GM18498 (cell line): ENCODE data around the gene STK39.

ENCODE experiments used
- ATAC-seq: cut with Tn5 transposase; IDR thresholded peaks from one replicate; pipeline ENCODE4 v1.9.1; 2021; ENCODE audit warnings: mild to moderate bottlenecking, moderate library complexity; ENCODE audit not compliant: unreplicated experiment

The STK39 gene

DNA sequence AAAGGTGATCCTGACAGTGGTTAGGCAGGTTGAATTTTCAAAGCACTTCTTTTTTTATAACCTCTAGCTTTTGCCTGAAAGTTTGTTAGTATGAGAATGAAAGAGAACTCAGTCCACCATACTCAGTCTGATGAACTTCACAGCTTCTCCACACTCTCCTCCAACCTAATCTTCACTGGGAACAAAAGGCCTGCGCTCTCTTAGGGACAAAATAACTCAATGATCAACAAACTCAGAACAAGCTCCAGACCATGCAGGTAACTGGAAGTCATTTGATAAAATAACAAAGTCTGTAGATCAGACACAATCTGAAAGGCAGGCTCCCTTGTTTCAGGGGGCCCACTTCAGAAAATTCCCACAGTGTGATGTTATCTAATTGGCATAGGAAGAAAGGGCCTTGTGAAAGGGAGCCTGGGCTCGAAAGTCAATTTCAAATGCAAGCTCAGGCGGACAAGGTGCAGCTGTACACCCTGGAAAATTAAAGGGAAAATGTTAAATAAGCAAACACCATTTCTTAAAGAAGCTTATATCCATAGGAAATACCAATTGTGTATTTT is 142.2 kb downstream of the STK39 start:
- ATAC-seq: no peak

GRCh38 chr2:168097431-168097830 is 150.0 kb downstream of the STK39 start:
- ATAC-seq: no peak

GRCh38 chr2:168096158-168096557 is 151.2 kb downstream of the STK39 start:
- ATAC-seq: no peak

DNA sequence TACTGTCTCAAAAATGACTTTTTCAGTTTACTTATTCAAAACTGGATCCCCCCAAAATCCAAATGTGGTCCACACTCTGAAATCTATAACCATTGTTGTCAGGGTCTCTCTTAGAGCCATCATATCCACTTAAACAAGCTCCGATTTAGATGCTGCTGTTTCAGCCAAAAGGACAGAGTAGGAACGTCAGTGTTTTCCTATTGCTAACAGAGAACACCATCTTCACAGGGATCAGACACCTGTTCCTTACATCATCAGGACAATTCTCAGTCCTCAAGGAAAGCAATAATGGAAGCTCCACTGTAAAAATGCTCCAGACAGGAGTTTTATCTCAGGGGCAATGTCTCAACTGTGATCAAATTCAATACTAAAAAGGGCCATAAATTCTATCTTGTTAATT is 155.4 kb downstream of the STK39 start:
- no peak for ATAC-seq

GRCh38 chr2:168090366-168091135 is 156.8 kb downstream of the STK39 start:
- ATAC-seq: peak; percentile 93

DNA sequence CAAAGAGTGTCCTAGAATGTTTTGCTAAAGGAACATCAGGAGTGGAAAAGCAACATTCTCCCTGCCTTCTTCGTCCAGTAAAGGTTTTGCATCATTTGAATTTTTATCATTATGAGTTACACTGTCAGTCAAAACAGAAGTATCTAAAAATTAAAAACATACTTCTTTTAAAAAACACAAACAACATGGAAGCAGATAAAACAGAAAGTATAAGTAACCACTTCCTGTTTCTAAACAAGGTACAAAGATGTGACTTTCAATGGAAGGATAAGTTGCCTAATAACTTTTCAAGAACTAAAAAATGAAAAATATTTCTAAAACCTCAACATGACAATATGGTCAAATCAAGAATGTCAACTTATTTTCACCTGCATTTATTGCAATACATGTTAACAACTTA is 158.2 kb downstream of the STK39 start:
- peak; percentile 46 for ATAC-seq

DNA sequence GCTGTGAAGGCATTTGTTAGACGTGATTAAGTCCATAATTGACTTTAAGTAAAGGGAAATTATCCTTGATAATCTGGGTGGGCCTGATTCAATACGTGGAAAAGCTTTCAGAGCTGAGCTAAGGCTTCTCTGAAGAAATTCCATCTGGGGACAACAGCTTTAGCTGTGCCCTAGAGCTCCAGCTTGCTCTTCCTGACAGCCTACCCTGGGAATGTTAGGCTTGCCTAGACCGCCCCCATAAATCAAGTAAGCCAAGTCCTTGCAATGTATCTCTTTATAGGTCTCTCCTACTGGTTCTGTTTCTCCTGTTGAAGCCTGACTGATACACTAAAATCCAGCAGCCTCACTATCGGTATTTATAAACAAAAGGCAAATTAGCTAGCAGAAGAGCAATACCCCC is 160.0 kb downstream of the STK39 start:
- ATAC-seq: no peak

- ATAC-seq: no peak
These were observed 160.5 kb downstream of the STK39 start for GRCh38 chr2:168086851-168087250.

DNA sequence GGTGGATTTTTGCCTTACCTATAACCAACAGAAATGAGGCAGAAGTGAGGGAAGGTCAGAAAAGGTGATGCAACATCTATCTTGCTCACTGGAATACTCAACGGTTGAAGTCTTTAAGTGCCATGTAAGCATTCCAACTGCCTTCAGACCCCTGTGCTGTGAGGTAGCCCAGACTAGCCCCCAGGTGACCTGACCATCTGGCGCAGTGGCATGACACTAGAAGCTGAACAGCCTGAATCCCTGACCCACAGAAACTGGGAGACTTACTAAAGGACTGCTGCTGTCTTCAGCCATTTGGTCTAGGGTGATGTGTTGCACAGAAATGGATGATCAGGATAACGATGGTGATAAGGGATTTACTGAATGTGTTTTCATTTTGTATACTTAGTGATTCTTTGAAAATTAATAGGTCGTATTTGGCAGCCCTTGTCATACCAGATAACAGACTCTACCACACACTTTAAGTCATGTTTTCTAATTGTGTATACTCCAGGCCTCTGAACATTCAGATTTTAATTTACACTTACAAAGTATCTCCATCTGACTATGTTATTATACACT is 161.5 kb downstream of the STK39 start:
- no peak for ATAC-seq

- ATAC-seq: no peak
These were observed 163.1 kb downstream of the STK39 start for GRCh38 chr2:168084288-168084687.

- ATAC-seq: peak; percentile 65
These were observed 165.9 kb downstream of the STK39 start for GRCh38 chr2:168081452-168081851.

DNA sequence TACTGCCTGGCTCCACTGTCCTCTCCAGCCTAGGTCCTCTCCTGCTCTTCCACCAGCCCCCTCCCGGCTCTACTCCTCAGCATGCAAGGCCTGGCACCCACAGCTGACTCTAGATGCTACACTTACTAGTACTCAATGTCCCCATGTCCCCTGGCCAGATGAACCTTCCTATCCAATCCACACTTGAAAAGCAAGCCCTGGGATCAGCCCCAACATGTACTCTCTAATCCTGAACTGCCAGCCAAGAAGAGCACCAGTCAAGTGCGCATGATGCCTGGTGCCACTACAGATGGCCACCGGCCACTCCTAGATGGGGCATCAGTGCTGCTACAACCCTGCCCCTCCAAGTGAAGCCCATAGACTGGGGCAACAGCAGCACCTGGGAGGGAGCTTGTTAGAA is 168.2 kb downstream of the STK39 start:
- ATAC-seq: no peak

- no peak for ATAC-seq
These were observed 170.7 kb downstream of the STK39 start for GRCh38 chr2:168076731-168077130.

DNA sequence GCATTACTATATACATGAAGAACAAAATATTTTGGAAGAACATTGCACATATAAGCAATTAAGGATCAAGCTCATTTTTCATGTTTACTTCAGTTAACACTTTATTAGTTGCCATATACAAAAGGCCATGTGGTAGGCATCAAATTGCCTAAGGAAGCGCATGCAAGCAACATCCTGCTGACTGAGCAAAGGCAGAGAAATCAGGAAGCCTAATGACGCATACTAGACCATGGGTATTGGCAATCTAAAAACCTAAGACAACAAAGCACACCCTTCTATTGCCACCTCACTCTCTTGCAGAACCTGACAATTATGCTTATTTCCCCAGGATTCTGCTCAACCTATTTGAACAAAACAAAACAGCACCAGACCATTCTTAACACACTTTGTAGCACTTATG is 171.9 kb downstream of the STK39 start:
- no peak for ATAC-seq

DNA sequence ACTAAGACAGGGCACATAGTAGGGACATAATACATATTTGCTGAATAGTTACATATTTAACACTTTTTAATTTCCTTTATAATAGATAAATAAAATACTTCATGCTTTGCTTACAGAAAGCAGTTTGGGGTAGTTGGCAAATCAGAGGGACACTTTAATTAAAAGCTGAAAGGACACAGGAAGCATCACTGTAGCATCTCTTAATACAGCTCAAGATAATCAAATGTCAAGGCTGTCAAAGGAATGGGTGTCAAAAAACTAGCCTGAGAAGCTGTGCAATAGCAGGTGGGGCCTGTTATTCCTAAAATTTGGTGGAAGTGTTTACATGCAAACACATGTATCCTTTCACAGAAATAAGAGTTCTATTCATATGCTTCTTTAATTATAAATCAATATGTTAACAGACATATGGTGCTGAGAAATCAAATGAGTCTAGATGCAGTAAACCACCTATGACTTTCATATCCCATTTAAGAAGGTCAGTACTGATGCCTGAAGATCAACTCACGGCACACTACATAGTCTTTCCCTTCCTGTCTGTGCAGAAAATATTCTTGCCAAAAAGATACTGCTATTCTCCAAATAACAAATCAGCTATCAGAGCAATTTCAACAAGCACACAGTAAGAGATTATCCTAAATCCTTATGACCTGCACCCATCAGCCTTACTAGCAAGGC is 174.6 kb downstream of the STK39 start:
- ATAC-seq: no peak

DNA sequence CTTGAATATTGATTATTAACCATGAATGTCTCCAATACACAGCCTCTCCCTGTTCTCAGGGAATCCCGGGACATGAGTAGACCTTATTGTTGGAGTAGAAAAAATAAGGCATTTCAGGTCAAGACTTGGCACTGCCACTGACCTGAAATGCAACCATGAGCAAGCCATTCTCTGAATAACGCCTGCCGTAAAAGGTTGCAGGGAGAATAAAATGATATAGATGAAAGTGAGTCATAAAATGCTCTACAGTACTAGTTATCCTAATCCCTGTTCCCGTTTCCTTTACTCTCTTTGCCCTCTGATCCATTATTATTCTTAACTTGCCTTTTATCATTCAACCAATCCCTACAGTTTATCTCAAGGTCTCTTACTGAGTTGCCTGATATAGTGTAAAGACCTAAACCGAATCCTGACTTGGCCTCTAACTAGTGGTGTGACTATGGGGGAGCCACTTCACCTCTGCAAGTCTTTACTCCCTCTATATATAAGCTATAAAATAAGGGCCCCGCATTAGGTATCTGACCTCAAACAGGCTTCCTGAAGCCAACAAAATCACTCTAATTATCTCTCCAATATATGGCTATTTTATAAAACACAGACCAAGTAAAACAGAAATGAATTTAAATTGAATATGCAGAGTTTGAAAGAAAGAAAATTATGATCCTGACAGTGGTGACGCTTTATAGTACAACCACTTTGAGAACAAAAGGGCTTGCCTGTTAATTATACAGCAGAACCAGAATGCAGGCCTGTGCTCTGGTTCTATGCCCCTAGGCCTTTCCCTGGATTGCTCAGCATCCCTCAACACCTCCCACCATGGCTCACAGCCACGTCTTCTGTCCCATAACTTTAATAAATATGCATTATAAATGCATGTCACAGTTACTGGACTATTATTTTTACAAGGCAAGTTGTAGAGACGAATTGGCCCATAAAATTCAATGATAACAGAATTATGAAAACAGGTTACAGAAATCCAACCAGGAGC is 183.1 kb downstream of the STK39 start:
- ATAC-seq: no peak

- ATAC-seq: no peak
These were observed 184.5 kb downstream of the STK39 start for GRCh38 chr2:168062936-168063335.

DNA sequence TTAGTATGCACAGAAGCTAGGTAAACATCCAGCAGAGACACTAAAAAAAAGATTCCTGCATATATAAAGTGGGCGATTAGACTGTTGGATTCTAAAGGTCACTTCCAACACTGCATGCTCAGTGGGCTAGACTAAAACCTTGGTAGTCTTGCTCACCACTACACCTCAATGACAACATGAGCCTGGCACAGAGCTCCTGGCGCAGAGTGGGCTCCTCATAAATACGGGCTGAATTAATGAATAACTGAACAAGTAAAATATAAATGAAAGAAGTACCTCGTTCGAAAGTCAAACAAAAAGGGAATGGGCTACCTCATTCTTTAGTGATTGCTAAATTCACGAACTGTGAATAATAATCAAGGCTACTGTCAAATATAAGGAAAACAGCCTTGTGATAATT is 185.3 kb downstream of the STK39 start:
- ATAC-seq: no peak

GRCh38 chr2:168060986-168061750 is 186.2 kb downstream of the STK39 start:
- no peak for ATAC-seq

GRCh38 chr2:168059758-168060157 is 187.6 kb downstream of the STK39 start:
- no peak for ATAC-seq
